GM18508 (cell line): ENCODE results near the gene TMX1.

Experiments
- ATAC-seq: cut with Tn5 transposase; IDR thresholded peaks from one replicate; pipeline ENCODE4 v1.9.1; 2021; ENCODE audit warnings: moderate number of reproducible peaks; ENCODE audit not compliant: insufficient read depth, unreplicated experiment

TMX1 gene

GRCh38 chr14:51240804-51241380 lies 845 bp downstream of the TMX1 start:
- no peak for ATAC-seq

GRCh38 chr14:51242545-51243490 lies 2.8 kb downstream of the TMX1 start:
- ATAC-seq, result no peak

DNA sequence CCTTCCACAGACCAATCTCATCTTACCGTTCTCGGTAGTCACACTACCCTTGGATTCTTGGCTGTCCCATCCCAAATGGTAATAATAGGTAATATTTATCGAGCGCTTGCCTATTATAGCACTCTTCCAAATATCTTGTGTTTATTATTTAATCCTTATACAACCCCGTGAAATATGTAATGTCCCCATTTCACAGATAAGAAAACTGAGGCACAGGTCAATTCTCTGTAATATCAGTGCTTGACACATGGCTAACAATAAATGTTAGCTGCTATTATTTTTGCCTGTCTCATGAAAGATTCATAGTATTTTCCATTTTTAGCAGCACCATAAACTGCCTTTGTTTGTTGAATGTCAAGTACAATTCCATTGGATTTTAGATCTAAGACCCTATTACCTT lies 4.5 kb downstream of the TMX1 start:
- no peak for ATAC-seq

DNA sequence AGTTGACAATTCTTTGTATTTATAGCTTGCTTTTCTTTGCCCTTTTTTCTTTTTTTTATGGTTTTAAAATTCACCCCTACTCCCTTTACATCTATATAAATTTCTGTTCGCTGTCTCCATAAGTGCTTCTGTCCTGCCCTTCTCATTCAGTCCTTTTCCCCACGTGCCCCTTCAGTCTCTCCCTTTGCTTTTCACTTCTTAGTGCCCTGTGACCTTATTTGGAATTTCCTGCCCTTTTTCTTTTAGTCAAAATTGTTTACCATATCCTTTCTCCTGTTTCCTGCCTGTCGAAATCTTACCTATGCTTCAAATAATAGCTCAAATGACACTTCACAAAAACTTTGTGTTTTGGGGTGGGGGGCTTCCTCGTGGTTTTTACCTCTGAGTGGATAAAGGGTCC lies 6.0 kb downstream of the TMX1 start:
- ATAC-seq, result no peak

DNA sequence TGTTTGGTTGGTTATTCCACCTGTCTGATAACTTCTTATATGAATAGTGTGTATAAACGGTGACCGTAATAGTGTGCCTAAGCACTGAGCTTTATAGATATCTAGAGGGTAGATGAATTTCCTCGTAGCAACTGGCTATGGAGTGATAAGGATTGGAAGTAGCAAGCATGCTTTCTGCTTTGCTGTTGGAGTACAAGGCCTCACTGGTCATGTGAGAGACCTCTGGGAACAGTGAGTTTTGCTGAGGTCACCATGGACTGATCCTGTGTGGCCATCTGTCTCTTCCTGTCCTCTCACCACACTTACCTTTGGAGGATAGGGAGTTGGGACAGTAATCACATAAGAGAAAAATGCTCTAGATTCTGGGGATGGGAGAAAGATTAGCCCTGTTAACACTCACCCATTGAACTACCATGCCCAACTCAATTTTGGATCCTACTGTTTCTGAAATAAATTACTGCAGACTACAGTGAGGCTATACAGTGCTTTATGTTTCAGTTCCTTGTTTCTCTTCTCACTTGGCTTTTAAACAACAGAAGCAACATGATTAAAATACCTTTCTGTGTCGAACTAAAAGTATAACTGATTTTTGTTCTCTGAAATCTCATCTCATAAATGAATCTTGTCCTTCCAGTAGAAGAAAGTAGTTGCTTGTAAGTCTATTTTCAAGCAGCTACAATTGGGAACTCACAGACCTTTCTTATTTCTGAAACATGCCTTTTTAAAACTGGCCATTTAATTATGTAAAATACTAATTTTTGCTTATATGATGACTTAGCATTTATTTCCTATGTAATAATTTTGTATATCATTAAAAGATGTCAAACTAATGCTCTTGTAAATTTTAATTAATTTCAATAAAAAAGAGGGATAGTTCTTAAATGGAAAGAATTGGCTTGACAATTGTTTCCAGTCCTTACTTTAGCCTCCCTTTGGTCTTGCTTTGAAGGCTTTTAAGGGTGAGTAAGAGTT lies 8.3 kb downstream of the TMX1 start:
- ATAC-seq, result no peak

DNA sequence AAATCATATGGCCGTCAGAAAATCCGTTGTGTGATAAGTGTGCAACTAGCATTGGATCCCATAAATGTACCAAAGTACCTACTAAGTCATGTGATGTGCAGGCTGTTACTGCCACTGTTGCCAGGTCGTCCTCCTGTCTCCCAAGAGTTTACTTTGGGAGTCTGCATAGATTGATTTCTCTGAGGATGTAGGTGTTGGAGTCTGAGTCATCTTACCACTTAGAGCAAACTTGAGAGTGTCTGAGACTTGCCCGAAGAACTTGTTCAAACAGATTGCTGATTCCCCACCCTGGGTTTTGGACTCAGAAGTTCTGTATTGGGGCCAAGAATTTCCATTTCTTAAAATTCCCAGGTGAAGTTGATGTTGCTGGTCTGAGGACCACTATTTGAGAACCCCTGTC lies 11.4 kb downstream of the TMX1 start:
- no peak for ATAC-seq

DNA sequence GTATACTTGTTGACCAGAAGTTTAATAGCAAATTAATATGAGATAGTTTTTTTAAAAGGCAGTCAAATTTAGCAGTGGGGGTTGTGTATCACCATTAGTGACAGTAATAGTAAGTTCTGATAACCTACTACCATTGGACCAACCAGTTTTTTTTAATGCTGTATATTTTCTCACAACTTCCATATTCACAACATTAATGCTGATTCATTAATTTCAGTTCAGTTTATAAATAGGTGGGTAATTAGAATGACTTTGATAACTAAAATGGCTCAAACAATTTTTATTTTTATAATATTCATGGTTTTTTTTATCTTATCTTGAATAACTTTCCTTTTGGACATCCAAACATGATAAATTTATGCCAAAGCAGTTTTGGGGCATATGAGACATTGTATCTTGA lies 13.8 kb downstream of the TMX1 start:
- ATAC-seq, result no peak

- no peak for ATAC-seq
These were observed 18.2 kb downstream of the TMX1 start for GRCh38 chr14:51258280-51258679.

- no peak for ATAC-seq
These were observed 18.7 kb downstream of the TMX1 start for GRCh38 chr14:51258788-51259187.

DNA sequence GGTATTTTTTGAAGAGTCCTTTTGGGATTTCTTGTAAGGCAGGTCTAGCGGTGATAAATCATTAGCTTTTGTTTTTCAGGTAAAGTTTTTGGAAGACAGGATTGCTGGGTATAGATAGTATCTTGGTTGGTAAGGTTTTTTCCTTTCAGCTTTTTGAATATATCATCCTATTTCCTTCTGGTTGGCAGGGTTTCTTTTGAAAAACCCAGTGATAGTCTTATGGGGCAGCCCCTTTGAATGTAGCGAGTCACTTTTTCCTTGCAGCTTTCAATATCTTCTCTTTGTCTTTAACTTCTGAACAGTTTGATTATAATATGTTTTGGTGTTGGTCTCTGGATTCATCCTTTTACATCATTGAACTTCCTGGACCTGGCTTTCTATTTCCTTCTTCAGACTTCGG lies 20.2 kb downstream of the TMX1 start:
- no peak for ATAC-seq

DNA sequence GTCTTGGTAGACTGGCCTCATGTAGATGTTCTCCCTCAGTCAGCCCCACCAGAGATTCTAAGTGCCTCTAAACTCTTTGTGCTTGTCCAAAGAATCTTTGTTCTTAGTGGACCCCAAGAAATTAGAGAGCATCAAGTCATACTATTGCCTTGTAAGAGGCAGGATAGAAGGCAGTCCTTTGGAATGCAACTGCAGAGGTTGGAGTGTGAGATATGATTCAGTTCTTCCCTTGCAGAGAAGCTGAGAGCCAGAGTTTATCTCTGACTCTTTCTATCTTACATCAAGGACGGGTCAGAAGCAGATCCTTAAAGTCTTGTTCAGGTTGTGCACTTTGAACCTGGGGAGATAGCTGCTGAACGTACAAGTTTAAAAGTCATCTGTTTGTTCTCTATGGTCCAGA lies 21.1 kb downstream of the TMX1 start:
- ATAC-seq, result no peak

- ATAC-seq, result no peak
These were observed 22.8 kb downstream of the TMX1 start for GRCh38 chr14:51262868-51263267.

GRCh38 chr14:51269634-51270033 lies 29.6 kb downstream of the TMX1 start:
- ATAC-seq, result no peak

- ATAC-seq, result no peak
These were observed 36.6 kb downstream of the TMX1 start for GRCh38 chr14:51276605-51277004.

DNA sequence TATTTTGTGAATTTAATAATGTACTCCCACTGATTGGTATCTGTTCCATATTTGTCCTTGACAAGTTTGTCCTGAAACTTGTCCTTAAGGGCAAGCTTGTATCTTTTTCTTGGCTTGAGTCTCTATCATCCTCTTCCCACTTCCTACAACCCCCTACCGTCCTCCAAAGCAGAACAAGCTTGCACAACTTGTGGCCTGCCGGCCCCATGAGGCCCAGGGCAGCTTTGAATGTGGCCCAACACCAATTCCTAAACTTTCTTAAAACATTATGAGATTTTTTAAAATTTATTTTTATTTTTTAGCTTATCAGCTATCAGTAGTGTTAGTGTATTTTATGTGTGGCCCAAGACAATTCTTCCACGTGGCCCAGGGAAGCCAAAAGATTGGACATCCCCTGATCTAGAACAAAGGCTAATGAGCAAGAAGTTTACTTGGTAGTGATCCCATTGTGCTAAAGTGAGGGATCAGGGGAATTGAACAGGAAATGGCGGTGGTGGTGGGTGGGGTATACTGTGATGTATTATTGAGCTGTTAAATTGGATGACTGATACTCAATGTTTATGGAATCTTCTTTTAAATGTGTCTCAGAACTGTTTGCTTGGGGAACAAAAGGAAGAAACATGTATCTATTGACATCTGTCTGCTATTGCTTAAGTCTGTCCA lies 37.8 kb downstream of the TMX1 start:
- ATAC-seq, result no peak

DNA sequence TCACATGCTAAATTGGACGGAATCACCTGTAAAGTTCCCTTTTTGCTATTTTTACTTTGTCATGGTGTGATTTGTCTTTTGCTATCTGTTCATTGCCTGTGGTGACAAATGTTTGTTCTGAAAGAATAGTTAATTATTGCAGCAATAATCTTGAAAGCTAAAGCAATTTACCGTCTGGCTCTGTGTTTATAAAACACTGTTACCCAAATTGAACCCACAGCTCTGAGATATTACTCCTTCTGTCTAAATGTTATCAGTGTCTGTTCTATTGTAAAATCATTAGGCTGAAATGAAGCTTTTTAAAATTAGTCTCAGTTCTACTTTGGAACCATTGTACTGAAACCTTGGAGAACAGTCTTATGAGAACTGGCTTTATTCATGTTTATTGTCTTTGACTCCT lies 42.5 kb downstream of the TMX1 start:
- ATAC-seq, result no peak

GRCh38 chr14:51283402-51284085 lies 43.5 kb downstream of the TMX1 start:
- no peak for ATAC-seq

- no peak for ATAC-seq
These were observed 44.2 kb downstream of the TMX1 start for GRCh38 chr14:51284241-51284640.

- ATAC-seq, result no peak
These were observed 45.1 kb downstream of the TMX1 start for GRCh38 chr14:51285120-51285519.

DNA sequence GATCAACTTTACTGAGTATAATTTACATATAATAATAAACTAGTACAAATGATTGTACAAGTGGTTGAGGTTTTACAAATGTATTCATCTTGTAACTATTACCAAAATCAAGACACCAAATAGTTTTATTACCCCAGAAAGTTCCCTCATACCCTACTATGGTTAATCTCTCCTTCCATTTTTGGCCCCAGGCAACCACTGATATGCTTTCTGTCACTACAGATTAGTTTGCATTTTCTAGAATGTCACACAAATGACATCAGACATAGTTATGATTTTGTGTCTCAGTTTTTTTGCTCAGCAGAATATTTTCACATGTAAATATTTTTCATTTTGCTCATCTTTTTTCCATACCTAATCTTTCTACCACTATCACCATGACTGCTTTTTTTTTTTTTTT lies 49.1 kb downstream of the TMX1 start:
- no peak for ATAC-seq
